ENCODE results near the gene BRAF. TPM values are rescaled to one million over a fixed set of nuclear protein-coding genes. Genes with fewer than 3 reads are reported as not detected.

Gene BRAF
- total RNA-seq, 2 experiments from 2014 or later: 49.9 to 57.8 TPM

DNA sequence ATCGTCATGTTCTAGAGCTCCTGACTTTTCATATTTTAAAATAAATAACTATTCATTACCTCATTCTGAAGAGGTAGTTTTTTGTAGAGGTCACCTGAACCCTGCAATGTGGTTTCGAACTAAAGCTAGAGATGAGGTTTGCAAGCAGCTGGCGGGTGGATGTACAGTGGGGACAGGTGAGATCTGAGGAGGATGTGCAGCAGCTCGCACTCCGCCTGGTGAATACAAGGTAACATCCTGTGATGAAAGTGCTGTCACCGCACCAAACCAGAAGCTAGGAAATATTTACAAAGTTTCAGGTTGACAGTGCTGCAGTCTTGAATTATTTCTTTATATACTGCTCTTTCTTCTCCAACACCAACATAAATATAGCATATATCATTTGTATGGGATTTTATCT is 201.7 kb downstream of the BRAF start:
- TF ChIP-seq, protein P1, sequence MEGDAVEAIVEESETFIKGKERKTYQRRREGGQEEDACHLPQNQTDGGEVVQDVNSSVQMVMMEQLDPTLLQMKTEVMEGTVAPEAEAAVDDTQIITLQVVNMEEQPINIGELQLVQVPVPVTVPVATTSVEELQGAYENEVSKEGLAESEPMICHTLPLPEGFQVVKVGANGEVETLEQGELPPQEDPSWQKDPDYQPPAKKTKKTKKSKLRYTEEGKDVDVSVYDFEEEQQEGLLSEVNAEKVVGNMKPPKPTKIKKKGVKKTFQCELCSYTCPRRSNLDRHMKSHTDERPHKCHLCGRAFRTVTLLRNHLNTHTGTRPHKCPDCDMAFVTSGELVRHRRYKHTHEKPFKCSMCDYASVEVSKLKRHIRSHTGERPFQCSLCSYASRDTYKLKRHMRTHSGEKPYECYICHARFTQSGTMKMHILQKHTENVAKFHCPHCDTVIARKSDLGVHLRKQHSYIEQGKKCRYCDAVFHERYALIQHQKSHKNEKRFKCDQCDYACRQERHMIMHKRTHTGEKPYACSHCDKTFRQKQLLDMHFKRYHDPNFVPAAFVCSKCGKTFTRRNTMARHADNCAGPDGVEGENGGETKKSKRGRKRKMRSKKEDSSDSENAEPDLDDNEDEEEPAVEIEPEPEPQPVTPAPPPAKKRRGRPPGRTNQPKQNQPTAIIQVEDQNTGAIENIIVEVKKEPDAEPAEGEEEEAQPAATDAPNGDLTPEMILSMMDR (IDR thresholded peaks at IDR 0.05): no peak
- no peaks in the 10 kb centered on the region for H3K9me3 Mint-ChIP-seq
- DNase-seq: peak; percentile 16 to 67 (median 50)
- no peak overlapping the region for H3K4me3 ChIP-seq (ENCODE audit: low read length)
- ATAC-seq (ENCODE audit: poor library complexity): peak; percentile 93
- intact Hi-C loops (cut with DNase I, micrococcal nuclease): loop anchor here in 1 of 2 experiments (10.0 kb wide), 2 partner anchors 202 to 812 kb away; partner anchors contain the start of gene BRAF
- H3K27me3 Mint-ChIP-seq: no peaks in the 10 kb centered on the region
- peaks cover 24% of the 10 kb centered on the region for H3K4me1 Mint-ChIP-seq (ENCODE audit: low read depth)
- no peaks in the 10 kb centered on the region for H3K36me3 Mint-ChIP-seq (ENCODE audit: low read depth)
- peak overlapping the region; percentile 88 for H3K27ac Mint-ChIP-seq
- CTCF ChIA-PET: interaction anchor here (2.9 kb wide), 1 partner anchor 11 kb away, joined by 7 read pairs; no protein-coding TSS in a partner anchor
- H3K9me3 ChIP-seq (ENCODE audit: control insufficient read depth in 1 of 2, insufficient read depth in 1 of 2, low read length in 2 of 2): no peaks in the 10 kb centered on the region
- peak overlapping the region; percentile 26 to 51 for H3K27ac ChIP-seq (ENCODE audit: low read depth in 1 of 2, low read length in 2 of 2)
- POLR2A ChIA-PET: interaction anchor here (0.8 to 3.1 kb wide), 9 partner anchors 10 to 546 kb away, joined by 3 to 20 read pairs (median 7); partner anchors contain the start of genes ADCK2, KDM7A, MRPS33 and NDUFB2
- H3K4me3 Mint-ChIP-seq: peak overlapping the region; percentile 56
- H3K36me3 ChIP-seq (ENCODE audit: insufficient read depth, low read length): peaks cover 8% of the 10 kb centered on the region
- no peaks in the 10 kb centered on the region for H3K27me3 ChIP-seq (ENCODE audit: control insufficient read depth in 1 of 2, insufficient read depth in 2 of 2, low read length in 2 of 2)
- peaks cover 3% of the 10 kb centered on the region for H3K4me1 ChIP-seq (ENCODE audit: insufficient read depth, low read length)

DNA sequence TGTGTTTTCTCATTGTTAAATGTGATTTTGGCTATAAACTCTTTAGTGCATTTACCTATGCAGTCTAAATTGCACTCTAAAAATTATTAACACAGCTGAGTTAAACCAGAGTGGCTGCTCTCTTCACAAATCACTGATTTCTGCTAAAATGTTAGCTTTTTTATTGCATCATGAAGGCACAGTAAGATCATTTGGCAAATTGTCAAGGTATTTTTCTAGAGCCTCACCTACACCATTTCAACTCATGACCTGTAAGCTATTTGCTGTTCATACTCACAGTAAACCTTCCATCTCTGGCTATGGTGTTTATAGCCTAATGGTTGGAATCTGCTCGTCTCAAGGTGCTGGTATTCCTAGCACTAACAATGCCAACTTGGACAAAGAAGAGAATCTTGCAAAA is 202.5 kb downstream of the BRAF start:
- H3K4me1 Mint-ChIP-seq (ENCODE audit: low read depth): peaks cover 24% of the 10 kb centered on the region
- H3K27ac ChIP-seq (ENCODE audit: low read depth in 1 of 2, low read length in 2 of 2): peak overlapping the region in 1 of 2 donors; percentile 7

DNA sequence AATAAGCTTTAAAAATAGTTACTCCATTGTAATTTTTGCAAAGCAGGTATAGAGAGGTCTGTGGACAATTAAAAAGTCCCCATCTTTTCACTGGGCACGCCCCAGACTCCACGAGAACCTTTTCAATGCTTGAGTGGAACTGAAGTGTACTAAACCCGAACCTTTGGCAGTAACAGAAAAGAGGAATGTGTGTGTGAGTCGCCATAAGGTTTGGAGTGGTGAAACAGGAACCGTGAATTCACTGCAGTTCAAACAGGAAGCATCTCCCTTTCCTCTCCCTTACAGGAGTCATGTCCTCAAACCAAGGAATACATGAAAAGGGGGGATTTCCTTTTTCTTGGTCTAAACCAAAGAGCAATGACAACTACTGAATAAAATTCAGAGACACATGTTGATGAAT is 205.0 kb downstream of the BRAF start:
- H3K36me3 ChIP-seq (ENCODE audit: insufficient read depth, low read length): peaks cover 2% of the 10 kb centered on the region
- H3K9me3 ChIP-seq (ENCODE audit: control insufficient read depth in 1 of 2, insufficient read depth in 1 of 2, low read length in 2 of 2): no peaks in the 10 kb centered on the region
- ATAC-seq (ENCODE audit: poor library complexity) (no peak), DNase-seq (peak in 2 of 14 experiments; percentile 16 to 17)
- peaks cover 11% of the 10 kb centered on the region for H3K36me3 Mint-ChIP-seq (ENCODE audit: low read depth)
- CTCF ChIA-PET: no interaction called here
- no peaks in the 10 kb centered on the region for H3K9me3 Mint-ChIP-seq
- no peaks in the 10 kb centered on the region for H3K27me3 Mint-ChIP-seq
- peaks cover 24% of the 10 kb centered on the region for H3K4me1 Mint-ChIP-seq (ENCODE audit: low read depth)
- no peaks in the 10 kb centered on the region for H3K27me3 ChIP-seq (ENCODE audit: control insufficient read depth in 1 of 2, insufficient read depth in 2 of 2, low read length in 2 of 2)
- intact Hi-C loops (cut with DNase I, micrococcal nuclease): loop anchor here in 1 of 2 experiments (10.0 kb wide), 2 partner anchors 205 to 815 kb away; partner anchors contain the start of gene BRAF
- no peak overlapping the region for H3K27ac Mint-ChIP-seq
- peaks cover 3% of the 10 kb centered on the region for H3K4me1 ChIP-seq (ENCODE audit: insufficient read depth, low read length)
- H3K27ac ChIP-seq (ENCODE audit: low read depth in 1 of 2, low read length in 2 of 2): no peak overlapping the region
- TF ChIP-seq, protein P1 (IDR thresholded peaks at IDR 0.05): no peak
- no peak overlapping the region for H3K4me3 Mint-ChIP-seq
- POLR2A ChIA-PET: no interaction called here
- H3K4me3 ChIP-seq (ENCODE audit: low read length): no peak overlapping the region

More for the DNA sequence above, 202.5 kb downstream of the BRAF start:
- Histone ChIP-seq H3K27me3 (ENCODE audit: control insufficient read depth in 1 of 2, insufficient read depth in 2 of 2, low read length in 2 of 2) (no peaks in the 10 kb centered on the region), H3K36me3 (ENCODE audit: insufficient read depth, low read length) (peaks cover 8% of the 10 kb centered on the region), H3K4me3 (ENCODE audit: low read length) (no peak overlapping the region), H3K9me3 (ENCODE audit: control insufficient read depth in 1 of 2, insufficient read depth in 1 of 2, low read length in 2 of 2) (no peaks in the 10 kb centered on the region), H3K4me1 (ENCODE audit: insufficient read depth, low read length) (peaks cover 3% of the 10 kb centered on the region)
- intact Hi-C loops (cut with DNase I, micrococcal nuclease): loop anchor here in 1 of 2 experiments (10.0 kb wide), 2 partner anchors 203 to 813 kb away; partner anchors contain the start of gene BRAF
- peak overlapping the region; percentile 88 for H3K27ac Mint-ChIP-seq
- no peaks in the 10 kb centered on the region for H3K27me3 Mint-ChIP-seq
- H3K9me3 Mint-ChIP-seq: no peaks in the 10 kb centered on the region
- TF ChIP-seq, protein P1 (IDR thresholded peaks at IDR 0.05): no peak
- DNase-seq: no peak
- ChIA-PET POLR2A (interaction anchor here (0.9 to 3.1 kb wide), 6 partner anchors 23 to 545 kb away, joined by 3 to 20 read pairs (median 8); partner anchors contain the start of genes ADCK2, KDM7A, MRPS33 and NDUFB2), CTCF (interaction anchor here (2.9 kb wide), 1 partner anchor 12 kb away, joined by 7 read pairs; no protein-coding TSS in a partner anchor)
- no peak overlapping the region for H3K4me3 Mint-ChIP-seq
- no peaks in the 10 kb centered on the region for H3K36me3 Mint-ChIP-seq (ENCODE audit: low read depth)
- no peak for ATAC-seq (ENCODE audit: poor library complexity)

Data from CD4-positive, alpha-beta T cell (primary cell).